Sigmoid colon (tissue), 4 donors: ENCODE results near the gene CCDC188.

ENCODE experiments used
- POLR2A ChIP-seq, 2 donors: fragments of 450-650 bp; IDR thresholded peaks; one replicate each; pipeline ENCODE4 v1.6.1; 2016; ENCODE audit warnings: antibody characterized with exemption in 2 of 2, mild to moderate bottlenecking in 2 of 2, moderate library complexity in 2 of 2
- POLR2AphosphoS5 ChIP-seq, 4 donors: sonication (generic); formaldehyde crosslinking; IDR thresholded peaks; one replicate each; pipeline ENCODE4 v1.6.1; 2017; ENCODE audit warnings: antibody characterized with exemption in 4 of 4
- TF ChIP-seq, protein P1 (sequence below), 4 experiments: fragments of 450-650 bp in 3 of 4; fragments of 200-600 bp in 1 of 4; IDR thresholded peaks; one replicate each; pipeline ENCODE4 v1.5.1; 2016 to 2019; ENCODE audit warnings: antibody characterized with exemption in 4 of 4, mild to moderate bottlenecking in 3 of 4, moderate library complexity in 2 of 4

DNA sequence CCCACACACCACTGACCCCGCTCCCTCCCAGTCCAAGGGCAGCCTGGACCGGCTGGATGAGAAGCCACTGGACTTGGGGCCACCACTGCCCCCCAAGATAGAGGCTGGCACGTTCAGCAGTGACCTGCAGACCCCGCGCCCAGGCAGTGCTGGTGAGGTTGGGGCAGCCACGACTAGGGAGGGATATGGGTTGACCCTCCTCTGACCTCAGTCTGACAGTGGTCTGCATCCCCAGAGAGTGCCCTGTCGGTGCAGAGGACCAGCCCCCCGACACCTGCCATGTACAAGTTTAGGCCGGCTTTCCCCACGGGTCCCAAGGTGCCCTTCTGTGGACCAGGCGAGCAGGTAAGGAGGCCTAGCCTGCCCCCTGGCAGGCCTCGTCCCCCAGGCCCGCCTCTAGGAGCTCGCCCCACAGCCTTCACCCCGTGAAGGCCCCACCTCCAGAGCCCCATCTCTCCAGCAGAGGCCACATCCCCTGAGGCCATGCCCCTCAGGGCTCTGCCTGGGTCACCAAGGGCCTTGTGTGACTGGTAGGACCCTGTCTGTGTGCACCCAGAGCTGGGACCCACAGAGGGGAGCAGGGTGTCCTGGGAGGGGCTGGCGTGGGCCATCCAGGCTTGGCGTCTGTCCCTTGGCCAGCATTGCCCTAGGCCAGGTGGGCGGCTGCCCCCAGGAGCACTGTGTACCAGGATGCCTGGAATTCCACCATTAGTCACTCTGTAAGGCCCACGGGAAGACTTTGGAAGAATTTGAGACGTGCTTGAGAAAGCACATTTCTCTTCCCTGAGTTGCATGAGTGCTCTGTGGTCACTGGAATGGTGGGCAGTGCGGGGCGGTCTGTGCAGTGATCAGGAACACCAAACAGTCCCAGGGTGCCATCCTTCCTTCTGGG, 9.4 kb downstream of the CCDC188 start:
- TF ChIP-seq, protein P1, sequence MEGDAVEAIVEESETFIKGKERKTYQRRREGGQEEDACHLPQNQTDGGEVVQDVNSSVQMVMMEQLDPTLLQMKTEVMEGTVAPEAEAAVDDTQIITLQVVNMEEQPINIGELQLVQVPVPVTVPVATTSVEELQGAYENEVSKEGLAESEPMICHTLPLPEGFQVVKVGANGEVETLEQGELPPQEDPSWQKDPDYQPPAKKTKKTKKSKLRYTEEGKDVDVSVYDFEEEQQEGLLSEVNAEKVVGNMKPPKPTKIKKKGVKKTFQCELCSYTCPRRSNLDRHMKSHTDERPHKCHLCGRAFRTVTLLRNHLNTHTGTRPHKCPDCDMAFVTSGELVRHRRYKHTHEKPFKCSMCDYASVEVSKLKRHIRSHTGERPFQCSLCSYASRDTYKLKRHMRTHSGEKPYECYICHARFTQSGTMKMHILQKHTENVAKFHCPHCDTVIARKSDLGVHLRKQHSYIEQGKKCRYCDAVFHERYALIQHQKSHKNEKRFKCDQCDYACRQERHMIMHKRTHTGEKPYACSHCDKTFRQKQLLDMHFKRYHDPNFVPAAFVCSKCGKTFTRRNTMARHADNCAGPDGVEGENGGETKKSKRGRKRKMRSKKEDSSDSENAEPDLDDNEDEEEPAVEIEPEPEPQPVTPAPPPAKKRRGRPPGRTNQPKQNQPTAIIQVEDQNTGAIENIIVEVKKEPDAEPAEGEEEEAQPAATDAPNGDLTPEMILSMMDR (IDR thresholded peaks at IDR 0.05) = no peak
- TF ChIP-seq POLR2AphosphoS5 (IDR thresholded peaks at IDR 0.05) = no peak
- TF ChIP-seq POLR2A (IDR thresholded peaks at IDR 0.05) = no peak
